K562 (cell line): ENCODE data around the gene DLG4. TPM values are rescaled to one million over a fixed set of nuclear protein-coding genes. Genes with fewer than 3 reads are reported as not detected.

ENCODE experiments used
- AFF1 ChIP-seq, 2 experiments: fragments of 450-650 bp; IDR thresholded peaks; 2 replicates each; pipeline ENCODE4 v1.6.1; 2018; ENCODE audit warnings: mild to moderate bottlenecking in 2 of 2, low read depth in 1 of 2; ENCODE audit not compliant: partially characterized antibody in 2 of 2
- ATF4 ChIP-seq: fragments of 450-650 bp; formaldehyde crosslinking; IDR thresholded peaks from 2 replicates; pipeline ENCODE4 v1.4.0; 2022; ENCODE audit warnings: mild to moderate bottlenecking, moderate library complexity
- BRD9 ChIP-seq: fragments of 450-650 bp; IDR thresholded peaks from 2 replicates; pipeline ENCODE4 v1.6.1; 2018; ENCODE audit warnings: low read depth; ENCODE audit not compliant: partially characterized antibody
- FOXK2 ChIP-seq, 2 experiments: fragments of 450-650 bp; IDR thresholded peaks in 1 of 2; conservative IDR thresholded peaks in 1 of 2; 2 replicates each; pipeline ENCODE4 v1.6.1; 2016; ENCODE audit warnings: low read depth in 2 of 2, mild to moderate bottlenecking in 1 of 2
- HDGF ChIP-seq: fragments of 450-650 bp; IDR thresholded peaks from 2 replicates; pipeline ENCODE4 v1.6.1; 2016
- MTA2 ChIP-seq: fragments of 450-650 bp; IDR thresholded peaks from 2 replicates; pipeline ENCODE4 v1.6.1; 2016; ENCODE audit warnings: low read depth
- NCOA1 ChIP-seq: fragments of 450-650 bp; IDR thresholded peaks from 2 replicates; pipeline ENCODE4 v1.6.1; 2016; ENCODE audit warnings: low read depth
- NR0B1 ChIP-seq: fragments of 450-650 bp; IDR thresholded peaks from one replicate; pipeline ENCODE4 v1.6.1; 2018; ENCODE audit warnings: mild to moderate bottlenecking, moderate library complexity; ENCODE audit not compliant: partially characterized antibody
- NR2C2 ChIP-seq, 2 experiments: fragments of 200-800 bp in 1 of 2; sonication (Bioruptor generic) in 1 of 2; sonication (generic) in 1 of 2; formaldehyde crosslinking in 1 of 2; IDR thresholded peaks; 2 replicates each; pipeline versions ENCODE4 v1.6.1 to v1.8.0; 2016 to 2022; ENCODE audit warnings: mild to moderate bottlenecking in 1 of 2, missing compliant biosample characterization in 1 of 2, missing genetic modification characterization in 1 of 2, missing genetic modification reagents in 1 of 2
- PHF8 ChIP-seq: fragments of 200-600 bp; sonication (generic); IDR thresholded peaks from 2 replicates; pipeline ENCODE4 v1.6.1; 2012; ENCODE audit warnings: mixed run types, mild to moderate bottlenecking, inconsistent platforms, low read length, moderate library complexity, borderline replicate concordance
- POLR2A ChIP-seq: fragments of 450-650 bp; conservative IDR thresholded peaks from 2 replicates; pipeline ENCODE4 v1.6.1; 2016
- POLR2AphosphoS2 ChIP-seq: IDR thresholded peaks from 2 replicates; pipeline ENCODE4 v1.6.1; 2012; ENCODE audit warnings: low read length, improper control_type of control experiment
- SMARCA5 ChIP-seq: fragments of 450-650 bp; IDR thresholded peaks from 2 replicates; pipeline ENCODE4 v1.6.1; 2016
- TEAD2 ChIP-seq: fragments of 450-650 bp; IDR thresholded peaks from 2 replicates; pipeline ENCODE4 v1.6.1; 2016; ENCODE audit warnings: missing genetic modification characterization, control low read depth, missing compliant biosample characterization
- TRIM28 ChIP-seq: fragments of 450-650 bp; IDR thresholded peaks from 2 replicates; pipeline ENCODE4 v1.6.1; 2017
- ZBTB7A ChIP-seq: IDR thresholded peaks from 2 replicates; pipeline ENCODE4 v1.6.1; 2011; ENCODE audit warnings: low read depth, mild to moderate bottlenecking, low read length, moderate library complexity, borderline replicate concordance; ENCODE audit not compliant: control insufficient read depth
- ZBTB9 ChIP-seq: fragments of 450-650 bp; formaldehyde crosslinking; IDR thresholded peaks from 2 replicates; pipeline ENCODE4 v1.4.0; 2020; ENCODE audit warnings: mild to moderate bottlenecking, moderate library complexity
- ZEB2 ChIP-seq: fragments of 450-650 bp; IDR thresholded peaks from 2 replicates; pipeline ENCODE4 v1.6.1; 2016
- ZNF778 ChIP-seq: fragments of 450-650 bp; formaldehyde crosslinking; IDR thresholded peaks from 2 replicates; pipeline ENCODE4 v1.4.0; 2020; ENCODE audit warnings: mild to moderate bottlenecking, moderate library complexity
- polyA plus RNA-seq, 8 experiments: library from polyadenylated mRNA; depleted of rRNA in 4 of 8; stranded (reverse) in 5 of 8; unstranded in 3 of 8; fragments of >200 nt; fragmentation: Nextera tagmentation in 2 of 8; fragmentation: Illumina TruSeq in 1 of 8; extraction: Ambion mirVana in 2 of 8; extraction: Trizol in 1 of 8; gene quantifications; 2 replicates each; pipeline versions ENCODE4 v1.2.1 to v1.2.3, GENCODE V29; 2011 to 2014; ENCODE audit warnings: inconsistent platforms in 1 of 8, missing spikeins in 1 of 8
- total RNA-seq, 7 experiments: library from RNA; depleted of rRNA in 6 of 7; stranded (reverse); fragments of >200 nt in 6 of 7; fragmentation: Illumina TruSeq in 2 of 7; extraction: Trizol in 2 of 7; gene quantifications; 2 replicates each; pipeline versions ENCODE4 v1.2.1 to v1.2.3, GENCODE V29; 2011 to 2021; ENCODE audit warnings: low replicate concordance in 1 of 7

DLG4 gene
- total and polyA plus RNA-seq, 9 of the 15 experiments (the other 6 are each of a cell fraction or from before 2014, with no cell fraction given) = 0.03 to 12.0 (median 4.1) TPM

GRCh38 chr17:7262935-7263800, 43.5 kb upstream of the DLG4 start (continued):
- no peak for TF ChIP-seq ATF4 (CRISPR knock-in tag)
- peak; percentile 92 for TF ChIP-seq BRD9
- TF ChIP-seq MTA2 = 0 out of 2 replicates have a peak, but pooled peaks have one; percentile 34
- peak in 1 of 2 experiments; percentile 69 for TF ChIP-seq AFF1 (IDR thresholded peaks at IDR 0.05; ENCODE audit: low read depth in 1 of 2, partially characterized antibody in 2 of 2)
- no peak for TF ChIP-seq NR0B1
- 0 out of 2 replicates have a peak, but pooled peaks have one; percentile 13 for TF ChIP-seq ZBTB7A
- peak; percentile 59 for TF ChIP-seq ZEB2
- peak; percentile 37; the same call in 1 of the 2 replicates for TF ChIP-seq NCOA1
- peak; percentile 92 for TF ChIP-seq SMARCA5
- peak; percentile 58 for TF ChIP-seq POLR2A
- peak; percentile 66 to 69; a peak in 3 of 4 replicates for TF ChIP-seq FOXK2 (conservative IDR thresholded peaks at IDR 0.05 in 1 of 2, IDR thresholded peaks at IDR 0.05 in 1 of 2; ENCODE audit: low read depth in 2 of 2)
- TF ChIP-seq NR2C2 (CRISPR knock-in tag; IDR thresholded peaks at IDR 0.05) = no peak
- 0 out of 2 replicates have a peak, but pooled peaks have one; percentile 0 for TF ChIP-seq NR2C2 (tag; IDR thresholded peaks at IDR 0.05)
- no peak for TF ChIP-seq ZNF778
- no peak for TF ChIP-seq POLR2AphosphoS2
- no peak for TF ChIP-seq ZBTB9 (CRISPR knock-in tag)
- peak; percentile 46; the same call in 1 of the 2 replicates for TF ChIP-seq TRIM28
- peak; percentile 49; the same call in 1 of the 2 replicates for TF ChIP-seq PHF8
- TF ChIP-seq HDGF = peak; percentile 89; the same call in 1 of the 2 replicates
- TF ChIP-seq TEAD2 (tag) = no peak
